ENCODE data around the gene DPP6. TPM values are rescaled to one million over a fixed set of nuclear protein-coding genes. Genes with fewer than 3 reads are reported as not detected.

The DPP6 gene
- total and polyA plus RNA-seq, 2 of the 8 experiments (the other 6 are each of a cell fraction or from before 2014, with no cell fraction given) = 4.7 to 6.8 TPM

DNA sequence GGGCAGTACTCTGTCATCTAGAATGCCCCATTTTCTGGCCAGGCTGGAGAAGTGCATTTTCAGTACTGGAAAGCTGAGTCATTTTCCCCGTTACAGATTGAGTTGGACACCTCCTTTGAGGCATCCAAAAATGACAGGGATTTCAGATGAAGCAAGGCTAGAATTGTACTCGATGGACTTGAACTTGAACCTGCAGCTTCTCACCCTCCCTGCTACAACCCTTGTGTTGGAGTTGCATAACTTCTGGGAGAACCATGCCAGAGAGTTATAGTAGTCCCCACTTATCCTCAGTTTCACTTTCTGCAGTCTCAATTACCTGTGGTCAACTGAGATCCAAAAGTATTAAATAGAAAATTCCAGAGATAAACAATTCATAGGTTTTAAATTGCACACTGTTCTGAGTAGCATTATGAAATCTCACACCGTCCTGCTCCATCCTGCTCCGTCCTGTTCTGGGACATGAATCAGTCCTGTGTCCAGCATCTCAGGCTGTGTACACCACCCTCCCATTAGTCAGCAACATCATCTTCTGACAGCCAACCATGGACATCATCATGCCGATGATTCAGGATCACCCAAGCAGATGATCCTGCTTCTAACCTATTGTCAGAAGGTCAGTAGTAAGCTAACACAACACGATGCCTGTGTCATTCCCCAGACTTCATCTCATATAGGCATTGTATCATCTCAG, 363.7 kb downstream of the DPP6 start:
- no peak overlapping the region for H3K4me2 ChIP-seq (ENCODE audit: insufficient read depth in 1 of 2, low read depth in 2 of 2, low read length in 2 of 2)
- H3K79me1 ChIP-seq (ENCODE audit: low read depth, low read length) = no peaks in the 10 kb centered on the region
- H3K23ac ChIP-seq (ENCODE audit: insufficient read length) = no peak overlapping the region
- no peak overlapping the region for H3K14ac ChIP-seq (ENCODE audit: insufficient read length)
- no peak overlapping the region for H2BK12ac ChIP-seq (ENCODE audit: low read depth, low read length)
- no peaks in the 10 kb centered on the region for H3K23me2 ChIP-seq (ENCODE audit: low read depth, low read length)
- no peak overlapping the region for H4K91ac ChIP-seq (replicated peaks; ENCODE audit: insufficient read length, low read length)
- POLR2A ChIA-PET (ENCODE audit: partially characterized antibody) = no interaction called here
- FAIRE-seq (no peak), DNase-seq (ENCODE audit: low read depth in 1 of 2, low spot score in 2 of 2) (no peak)
- 96% methylated on average over 6 of the region's 6 CpGs; no CpG with 5 or more reads in 1 of the 2 experiments for WGBS, 2 experiments (ENCODE audit: extremely low coverage in 1 of 2, insufficient coverage in 1 of 2, insufficient read length in 1 of 2, insufficient replicate concordance in 2 of 2, low coverage in 1 of 2, low lambda C conversion rate in 2 of 2, missing lambda C conversion rate in 1 of 2)
- peaks cover 0 to 5% (median 2%) of the 10 kb centered on the region in 4 experiments; a peak in 3 of 7 replicates for H3K4me1 ChIP-seq (replicated peaks in 1 of 4; ENCODE audit: control insufficient read depth in 3 of 4, insufficient read depth in 4 of 4, low read length in 3 of 4)
- no peak overlapping the region for H3K27ac ChIP-seq (ENCODE audit: low read depth, low read length)
- H3K9me3 ChIP-seq (ENCODE audit: insufficient read depth in 2 of 2, low read depth in 1 of 2, low read length in 1 of 2) = no peaks in the 10 kb centered on the region
- H2AFZ ChIP-seq (ENCODE audit: low read length) = no peak overlapping the region
- H3K4me3 ChIP-seq (ENCODE audit: extremely low read depth in 1 of 4, insufficient read depth in 2 of 4, low read depth in 3 of 4, low read length in 4 of 4) = no peak overlapping the region
- H4K8ac ChIP-seq (ENCODE audit: extremely low read depth, insufficient read depth, low read length) = no peak overlapping the region
- no peaks in the 10 kb centered on the region for H3K36me3 ChIP-seq (ENCODE audit: control insufficient read depth in 2 of 4, insufficient read depth in 4 of 4, low read length in 3 of 4)
- H2BK15ac ChIP-seq (ENCODE audit: low read length) = peak overlapping the region; percentile 89; the same call in 1 of the 2 replicates
- no peak overlapping the region for H2BK20ac ChIP-seq (ENCODE audit: low read length)
- H2BK120ac ChIP-seq (replicated peaks; ENCODE audit: low read depth, low read length) = no peak overlapping the region
- H3K18ac ChIP-seq (ENCODE audit: extremely low read depth, low read length) = no peak overlapping the region
- no peak overlapping the region for H2AK5ac ChIP-seq (ENCODE audit: low read depth, low read length)
- no peaks in the 10 kb centered on the region for H3K79me2 ChIP-seq (ENCODE audit: control insufficient read depth in 1 of 2, insufficient read depth in 2 of 2, low read length in 2 of 2)
- no peak overlapping the region for H3K4ac ChIP-seq (replicated peaks; ENCODE audit: insufficient read length, low read depth, low read length)
- H3K56ac ChIP-seq (replicated peaks; ENCODE audit: insufficient read length, low read depth, low read length) = no peak overlapping the region
- H4K20me1 ChIP-seq (replicated peaks in 1 of 2; ENCODE audit: control insufficient read depth in 1 of 2, insufficient read depth in 2 of 2, low read length in 2 of 2) = no peaks in the 10 kb centered on the region
- CTCF ChIA-PET (ENCODE audit: partially characterized antibody) = interaction anchor here (1.4 to 1.8 kb wide), 2 partner anchors 15 to 225 kb away, joined by 4 to 6 read pairs; no protein-coding TSS in a partner anchor
- no peak overlapping the region; the same call in 1 of the 2 replicates for H2BK5ac ChIP-seq (ENCODE audit: low read depth, low read length)
- H3K9ac ChIP-seq (replicated peaks in 1 of 4; ENCODE audit: extremely low read depth in 1 of 4, low read depth in 3 of 4, low read length in 3 of 4) = no peak overlapping the region
- no peaks in the 10 kb centered on the region; a peak in 1 of 7 replicates for H3K27me3 ChIP-seq (replicated peaks in 1 of 4; ENCODE audit: control insufficient read depth in 3 of 4, extremely low read depth in 1 of 4, insufficient read depth in 3 of 4, low read length in 3 of 4)
- no peak overlapping the region for H4K5ac ChIP-seq (ENCODE audit: insufficient read length, low read depth, low read length)
- TF ChIP-seq RAD21 (IDR thresholded peaks at IDR 0.05 in 1 of 2, conservative IDR thresholded peaks at IDR 0.05 in 1 of 2; ENCODE audit: low read depth in 2 of 2, low read length in 2 of 2) (no peak), POU5F1 (IDR thresholded peaks at IDR 0.05; ENCODE audit: low read depth, low read length) (no peak), RNF2 (IDR thresholded peaks at IDR 0.05; ENCODE audit: borderline replicate concordance, low read depth, low read length, missing control alignments, poor library complexity, severe bottlenecking) (no peak), GABPA (IDR thresholded peaks at IDR 0.05; ENCODE audit: borderline replicate concordance, insufficient read depth, low read length) (no peak), BACH1 (IDR thresholded peaks at IDR 0.05; ENCODE audit: low read length) (no peak), ATF3 (IDR thresholded peaks at IDR 0.05; ENCODE audit: insufficient read depth, low read depth, low read length) (no peak), TAF1 (IDR thresholded peaks at IDR 0.05; ENCODE audit: low read depth, low read length) (no peak), CBX5 (IDR thresholded peaks at IDR 0.05; ENCODE audit: low read depth, low read length) (no peak), HDAC2 (IDR thresholded peaks at IDR 0.05; ENCODE audit: borderline replicate concordance in 1 of 2, low read depth in 2 of 2, low read length in 2 of 2) (no peak), MAFK (IDR thresholded peaks at IDR 0.05; ENCODE audit: low read depth, low read length) (no peak)
